SU-DHL-6 (cell line): Measurements from ENCODE around the gene ARHGAP1.
"Not testable (repeated sequence)": the region's sequence is repeated elsewhere in the genome, so short reads cannot be mapped to it uniquely, and the experiment has no call there.

Experiments used
- H2AFZ ChIP-seq: fragments of 200-600 bp; sonication (generic); 2 replicates; pipeline ENCODE4 v1.6.1; 2014; ENCODE audit warnings: low read depth, mild to moderate bottlenecking, moderate library complexity, mixed read lengths, antibody characterized with exemption, low read length; ENCODE audit not compliant: severe bottlenecking
- H3F3A ChIP-seq: fragments of 200-600 bp; shearing (Covaris generic); 2 replicates; pipeline ENCODE4 v1.6.0; 2016; ENCODE audit warnings: antibody characterized with exemption, mild to moderate bottlenecking; ENCODE audit not compliant: insufficient read depth
- H3K27ac ChIP-seq: fragments of 200-600 bp; sonication (generic); 2 replicates; pipeline ENCODE4 v1.5.1; 2016; ENCODE audit warnings: low read depth, mild to moderate bottlenecking, low read length, moderate library complexity, mixed read lengths
- H3K27me3 ChIP-seq: fragments of 200-600 bp; sonication (generic), shearing (Covaris generic); 2 replicates; pipeline ENCODE4 v1.6.0; 2014; ENCODE audit warnings: mild to moderate bottlenecking, low read length
- H3K36me3 ChIP-seq: fragments of 200-600 bp; sonication (generic); 2 replicates; pipeline ENCODE4 v1.6.1; 2014; ENCODE audit warnings: mild to moderate bottlenecking, low read length, mixed read lengths
- H3K4me2 ChIP-seq: fragments of 300-600, 200-600 bp; shearing (Covaris generic), sonication (generic); 2 replicates; pipeline ENCODE4 v1.6.0; 2014; ENCODE audit warnings: low read length, low read depth, mild to moderate bottlenecking; ENCODE audit not compliant: poor library complexity, severe bottlenecking
- H3K4me3 ChIP-seq: fragments of 200-600 bp; sonication (generic); 2 replicates; pipeline ENCODE4 v1.5.1; 2014; ENCODE audit warnings: antibody characterized with exemption, low read length, mild to moderate bottlenecking, mixed read lengths; ENCODE audit not compliant: insufficient read depth, poor library complexity, severe bottlenecking
- H3K79me2 ChIP-seq: fragments of 200-600 bp; sonication (generic); 2 replicates; pipeline ENCODE4 v1.6.1; 2014; ENCODE audit warnings: mild to moderate bottlenecking, low read length, moderate library complexity; ENCODE audit not compliant: insufficient read depth
- H3K9ac ChIP-seq: fragments of 200-600 bp; sonication (generic); 2 replicates; pipeline ENCODE4 v1.7.0; 2014; ENCODE audit warnings: mild to moderate bottlenecking, low read length
- H3K9me2 ChIP-seq: fragments of 200-600 bp; sonication (generic); replicated peaks from 2 replicates; pipeline ENCODE4 v1.6.1; 2014; ENCODE audit warnings: low read length; ENCODE audit not compliant: insufficient read depth
- H3K9me3 ChIP-seq: fragments of 200-600 bp; sonication (generic); 2 replicates; pipeline ENCODE4 v1.6.1; 2014; ENCODE audit warnings: low read length, mixed read lengths; ENCODE audit not compliant: insufficient read depth
- H4K20me1 ChIP-seq: fragments of 200-600 bp; sonication (generic); 2 replicates; pipeline ENCODE4 v1.6.1; 2014; ENCODE audit warnings: low read depth, mild to moderate bottlenecking, antibody characterized with exemption, low read length, moderate library complexity, mixed read lengths
- EZH2phosphoT487 ChIP-seq: fragments of 200-600 bp; sonication (generic), shearing (Covaris generic); conservative IDR thresholded peaks from 2 replicates; pipeline ENCODE4 v1.6.1; 2018; ENCODE audit warnings: mild to moderate bottlenecking, antibody characterized with exemption, low read length, moderate library complexity, mixed read lengths
- TF ChIP-seq, protein P1 (sequence below): fragments of 200-600 bp; sonication (generic); IDR thresholded peaks from one replicate; pipeline ENCODE4 v1.5.1; 2017; ENCODE audit warnings: antibody characterized with exemption, mild to moderate bottlenecking, low read length, moderate library complexity; ENCODE audit not compliant: insufficient read depth, poor library complexity, severe bottlenecking

ARHGAP1 gene

DNA sequence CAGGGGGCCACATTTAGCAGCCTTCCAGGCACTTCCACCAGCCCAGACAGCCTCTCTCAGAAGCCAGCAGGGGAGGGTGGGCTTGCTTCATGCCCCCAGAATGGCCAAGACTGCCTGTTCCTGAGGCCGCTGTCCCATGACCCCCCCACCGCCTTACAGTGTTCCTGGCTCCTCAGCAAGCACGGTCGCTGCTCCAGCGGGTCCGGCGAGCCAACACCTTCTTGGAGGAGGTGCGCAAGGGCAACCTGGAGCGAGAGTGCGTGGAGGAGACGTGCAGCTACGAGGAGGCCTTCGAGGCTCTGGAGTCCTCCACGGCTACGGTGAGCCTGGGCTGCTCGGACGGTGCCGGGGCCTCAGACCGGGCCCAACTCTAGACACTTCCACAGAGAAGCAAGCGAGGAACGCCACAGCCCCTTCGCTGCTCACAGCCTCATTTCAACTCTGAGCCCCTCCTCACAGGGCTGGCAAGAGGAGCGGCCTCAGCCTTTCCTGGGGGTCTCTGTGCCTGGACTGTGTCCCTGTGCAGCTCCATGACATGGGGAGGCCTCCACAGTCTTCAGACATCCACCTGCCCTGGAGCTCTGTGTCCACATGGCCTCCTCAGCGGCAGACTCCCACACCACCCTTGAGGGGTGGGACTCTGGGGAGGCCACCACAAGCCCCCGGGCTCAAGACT is 19.3 kb upstream of the ARHGAP1 start:
- no peak overlapping the region for H2AFZ ChIP-seq
- H3K4me2 ChIP-seq: no peak overlapping the region
- H3K4me3 ChIP-seq: no peak overlapping the region
- H4K20me1 ChIP-seq: no peaks in the 10 kb centered on the region
- no peaks in the 10 kb centered on the region for H3F3A ChIP-seq
- no peak for TF ChIP-seq EZH2phosphoT487
- TF ChIP-seq, protein P1, sequence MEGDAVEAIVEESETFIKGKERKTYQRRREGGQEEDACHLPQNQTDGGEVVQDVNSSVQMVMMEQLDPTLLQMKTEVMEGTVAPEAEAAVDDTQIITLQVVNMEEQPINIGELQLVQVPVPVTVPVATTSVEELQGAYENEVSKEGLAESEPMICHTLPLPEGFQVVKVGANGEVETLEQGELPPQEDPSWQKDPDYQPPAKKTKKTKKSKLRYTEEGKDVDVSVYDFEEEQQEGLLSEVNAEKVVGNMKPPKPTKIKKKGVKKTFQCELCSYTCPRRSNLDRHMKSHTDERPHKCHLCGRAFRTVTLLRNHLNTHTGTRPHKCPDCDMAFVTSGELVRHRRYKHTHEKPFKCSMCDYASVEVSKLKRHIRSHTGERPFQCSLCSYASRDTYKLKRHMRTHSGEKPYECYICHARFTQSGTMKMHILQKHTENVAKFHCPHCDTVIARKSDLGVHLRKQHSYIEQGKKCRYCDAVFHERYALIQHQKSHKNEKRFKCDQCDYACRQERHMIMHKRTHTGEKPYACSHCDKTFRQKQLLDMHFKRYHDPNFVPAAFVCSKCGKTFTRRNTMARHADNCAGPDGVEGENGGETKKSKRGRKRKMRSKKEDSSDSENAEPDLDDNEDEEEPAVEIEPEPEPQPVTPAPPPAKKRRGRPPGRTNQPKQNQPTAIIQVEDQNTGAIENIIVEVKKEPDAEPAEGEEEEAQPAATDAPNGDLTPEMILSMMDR: no peak
- no peaks in the 10 kb centered on the region for H3K36me3 ChIP-seq
- H3K9me3 ChIP-seq: no peaks in the 10 kb centered on the region
- H3K9me2 ChIP-seq: no peaks in the 10 kb centered on the region
- H3K27me3 ChIP-seq: no peaks in the 10 kb centered on the region
- no peaks in the 10 kb centered on the region for H3K79me2 ChIP-seq
- no peak overlapping the region for H3K9ac ChIP-seq
- H3K27ac ChIP-seq: no peak overlapping the region

- no peaks in the 10 kb centered on the region for H3K79me2 ChIP-seq
- no peak within 1 kb of the TSS for H2AFZ ChIP-seq
- no peak within 1 kb of the TSS for H3K4me2 ChIP-seq
- H3K9me2 ChIP-seq: no peaks in the 10 kb centered on the region
- TF ChIP-seq, protein P1: no peak
- TF ChIP-seq EZH2phosphoT487: no peak
- no peak within 1 kb of the TSS for H3K9ac ChIP-seq
- no peaks in the 10 kb centered on the region for H3K9me3 ChIP-seq
- H3K27ac ChIP-seq: no peak within 1 kb of the TSS
- H3K36me3 ChIP-seq: no peaks in the 10 kb centered on the region
- H4K20me1 ChIP-seq: no peaks in the 10 kb centered on the region
- no peaks in the 10 kb centered on the region for H3F3A ChIP-seq
- no peak within 1 kb of the TSS for H3K4me3 ChIP-seq
- no peaks in the 10 kb centered on the region for H3K27me3 ChIP-seq
These were observed 18.7 kb upstream of the ARHGAP1 start, which contains the start of gene F2 for GRCh38 chr11:46719048-46719542. Gene F2 (plus strand): TSS chr11:46719213. CDS start chr11:46719236, 23 bp downstream.

GRCh38 chr11:46718155-46719019 is 18.0 kb upstream of the ARHGAP1 start:
- no peak overlapping the region for H3K4me3 ChIP-seq
- H3K27ac ChIP-seq: no peak overlapping the region
- no peaks in the 10 kb centered on the region for H3K9me2 ChIP-seq
- no peaks in the 10 kb centered on the region for H3K79me2 ChIP-seq
- H3K4me2 ChIP-seq: no peak overlapping the region
- TF ChIP-seq, protein P1: no peak
- TF ChIP-seq EZH2phosphoT487: no peak
- no peaks in the 10 kb centered on the region for H4K20me1 ChIP-seq
- H2AFZ ChIP-seq: no peak overlapping the region
- H3K9ac ChIP-seq: no peak overlapping the region
- no peaks in the 10 kb centered on the region for H3K9me3 ChIP-seq
- H3K27me3 ChIP-seq: no peaks in the 10 kb centered on the region
- H3F3A ChIP-seq: no peaks in the 10 kb centered on the region
- H3K36me3 ChIP-seq: no peaks in the 10 kb centered on the region

DNA sequence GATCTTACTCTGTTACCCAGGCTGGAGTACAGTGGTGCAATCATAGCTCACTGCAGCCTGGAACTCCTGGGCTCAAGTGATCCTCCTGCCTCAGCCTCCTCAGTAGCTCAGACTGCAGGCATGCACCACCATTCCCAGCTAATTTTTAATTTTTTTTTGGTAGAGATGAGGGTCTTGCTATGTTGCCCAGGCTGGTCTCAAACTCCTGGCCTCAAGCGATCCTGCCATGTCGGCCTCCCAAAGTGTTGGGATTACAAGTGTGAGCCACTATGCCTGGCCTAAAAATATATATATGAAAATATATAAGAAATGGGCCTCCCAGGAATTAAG is 17.4 kb upstream of the ARHGAP1 start:
- H3K27ac ChIP-seq, H3K9me3 ChIP-seq, H3K4me2 ChIP-seq, H3K27me3 ChIP-seq, H3K9me2 ChIP-seq, H3K9ac ChIP-seq, H3K36me3 ChIP-seq, H3K79me2 ChIP-seq, H4K20me1 ChIP-seq, H3K4me3 ChIP-seq, H2AFZ ChIP-seq, H3F3A ChIP-seq: not testable (repeated sequence)
